Globus pallidus (tissue), 1 donor: Measurements from ENCODE around the gene ARHGAP26.
A peak's percentile ranks its signal among the peaks of the same experiment; 100 is the strongest.
"Not testable (repeated sequence)": the region's sequence is repeated elsewhere in the genome, so short reads cannot be mapped to it uniquely, and the experiment has no call there.

Experiments
- DNase-seq: peaks from one replicate; pipeline ENCODE4 v3.0.0-alpha.2; 2015; ENCODE audit warnings: low spot score

The ARHGAP26 gene

GRCh38 chr5:143092711-143093451 lies 322.7 kb downstream of the ARHGAP26 start:
- DNase-seq, result not testable (repeated sequence)

- no peak for DNase-seq
Observed at GRCh38 chr5:143093452-143094086, 323.4 kb downstream of the ARHGAP26 start.

GRCh38 chr5:143094087-143094521 lies 323.9 kb downstream of the ARHGAP26 start:
- no peak for DNase-seq

DNA sequence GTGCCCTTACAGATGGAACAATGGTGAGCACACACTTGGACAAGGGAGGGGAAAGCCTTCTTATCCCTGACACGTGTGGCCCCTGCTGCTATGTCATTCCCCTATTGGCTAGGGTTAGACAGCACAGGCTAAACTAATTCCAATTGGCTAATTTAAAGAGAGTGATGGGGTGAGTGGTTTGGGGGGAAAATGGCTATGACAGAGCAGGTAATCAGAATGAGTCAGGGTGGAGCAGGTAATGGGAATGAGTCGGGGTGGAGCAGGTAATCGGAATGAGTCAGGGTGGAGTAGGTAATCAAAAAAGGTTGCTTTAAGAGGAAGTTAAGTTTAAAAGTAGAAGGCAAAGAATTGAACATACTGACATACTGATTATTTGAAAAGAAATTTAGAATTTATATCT lies 324.4 kb downstream of the ARHGAP26 start:
- not testable (repeated sequence) for DNase-seq

GRCh38 chr5:143101121-143101520 lies 330.9 kb downstream of the ARHGAP26 start:
- DNase-seq, result no peak

GRCh38 chr5:143101725-143102386 lies 331.7 kb downstream of the ARHGAP26 start:
- no peak for DNase-seq

GRCh38 chr5:143102411-143102810 lies 332.2 kb downstream of the ARHGAP26 start:
- no peak for DNase-seq

- no peak for DNase-seq
Observed at GRCh38 chr5:143105216-143105905, 335.2 kb downstream of the ARHGAP26 start.

DNA sequence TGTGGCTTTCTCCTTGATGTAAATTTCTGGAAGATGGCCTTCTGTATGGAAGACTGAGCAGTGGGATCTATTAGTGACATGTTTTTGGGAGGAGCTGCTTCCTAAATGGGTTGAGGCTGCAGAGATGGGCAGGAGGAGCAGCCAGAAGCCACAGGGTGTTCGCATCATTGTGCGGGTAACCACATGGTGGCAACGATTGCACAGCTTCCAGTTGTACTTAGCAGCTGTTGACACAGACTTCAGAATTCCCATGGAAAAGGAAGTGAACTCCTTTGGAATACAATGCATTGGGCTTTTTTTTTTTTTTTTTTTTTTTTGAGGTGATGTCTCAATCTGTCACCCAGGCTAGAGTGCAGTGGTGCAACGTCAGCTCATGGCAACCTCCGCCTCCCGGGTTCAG lies 336.0 kb downstream of the ARHGAP26 start:
- peak; percentile 56 for DNase-seq

GRCh38 chr5:143108498-143109128 lies 338.4 kb downstream of the ARHGAP26 start:
- DNase-seq, result no peak

DNA sequence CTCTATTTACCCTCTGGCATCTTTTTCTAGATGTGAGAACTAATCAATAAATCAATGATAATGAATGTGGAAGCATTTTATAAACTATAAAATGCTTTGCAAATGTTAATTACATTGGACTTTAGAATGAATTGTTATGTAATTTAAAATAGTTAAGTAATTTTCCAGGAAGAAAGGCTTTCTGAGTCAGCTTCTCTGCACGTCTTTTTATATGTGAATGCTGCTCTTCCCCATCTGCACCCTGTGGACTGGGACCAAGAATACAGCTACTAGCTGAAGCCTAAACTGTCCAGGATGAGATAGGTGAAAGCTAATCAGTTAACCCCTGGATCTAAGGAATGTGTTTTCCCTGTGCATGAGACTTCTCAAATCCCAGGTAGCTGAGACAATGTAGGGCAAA lies 340.4 kb downstream of the ARHGAP26 start:
- no peak for DNase-seq

GRCh38 chr5:143111799-143112198 lies 341.6 kb downstream of the ARHGAP26 start:
- DNase-seq, result no peak

DNA sequence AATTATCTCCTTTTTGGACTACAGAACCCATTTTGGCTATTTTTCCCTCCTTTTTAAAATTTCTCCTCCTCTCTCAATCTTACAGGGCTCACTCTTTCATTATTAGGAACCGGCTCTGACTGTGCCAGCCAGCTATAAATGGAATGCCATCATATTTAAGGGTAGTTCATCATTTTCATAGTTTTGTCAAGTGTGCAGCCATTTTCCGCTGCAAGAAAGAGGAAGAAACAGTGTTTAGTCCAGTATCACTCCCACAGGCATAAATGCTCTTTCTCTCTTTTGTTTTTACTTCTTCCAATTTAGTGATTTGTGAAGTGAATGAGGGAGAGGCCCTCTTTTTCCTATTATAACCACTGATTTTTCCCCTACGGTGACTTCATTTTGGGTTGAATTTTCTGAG lies 343.3 kb downstream of the ARHGAP26 start:
- DNase-seq, result no peak

DNA sequence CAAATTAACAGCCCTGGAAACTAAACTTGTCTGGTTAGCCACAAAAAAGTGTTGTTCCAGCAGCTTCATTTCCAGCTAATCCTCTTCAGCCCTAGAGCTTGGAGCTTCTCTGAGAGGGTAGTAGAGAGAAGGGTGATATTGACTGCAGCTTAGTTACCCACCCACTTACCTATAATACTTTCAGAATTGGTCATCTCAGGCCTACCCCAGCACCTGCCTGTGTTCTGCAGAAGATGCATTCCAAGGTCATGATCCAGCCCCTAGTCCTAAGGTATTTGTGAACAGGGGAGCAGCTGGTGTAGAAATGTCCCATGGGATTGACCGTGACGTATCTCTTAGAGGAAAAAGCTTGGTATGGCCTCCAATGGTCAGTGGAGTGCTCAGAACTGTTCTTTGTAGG lies 344.3 kb downstream of the ARHGAP26 start:
- DNase-seq, result no peak

GRCh38 chr5:143115381-143115780 lies 345.2 kb downstream of the ARHGAP26 start:
- no peak for DNase-seq

DNA sequence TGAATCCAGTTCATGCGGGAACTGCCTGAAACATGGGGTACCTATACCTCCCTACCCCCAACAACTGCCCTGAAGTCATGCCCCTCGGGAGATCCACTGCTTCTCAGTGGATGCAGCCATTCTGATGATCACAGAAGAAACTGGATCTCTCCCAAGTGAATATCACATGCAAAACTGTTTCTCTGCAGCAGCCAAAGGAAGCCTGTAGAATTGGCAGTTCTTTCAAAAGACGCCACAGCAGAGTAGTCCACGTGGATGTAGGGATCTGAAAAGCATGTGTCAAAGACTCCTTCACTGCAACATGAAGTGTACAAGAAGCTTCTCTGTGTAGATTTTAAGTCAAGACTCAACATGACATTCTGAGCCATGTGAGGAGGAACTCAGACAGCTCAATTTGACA lies 346.6 kb downstream of the ARHGAP26 start:
- no peak for DNase-seq

DNA sequence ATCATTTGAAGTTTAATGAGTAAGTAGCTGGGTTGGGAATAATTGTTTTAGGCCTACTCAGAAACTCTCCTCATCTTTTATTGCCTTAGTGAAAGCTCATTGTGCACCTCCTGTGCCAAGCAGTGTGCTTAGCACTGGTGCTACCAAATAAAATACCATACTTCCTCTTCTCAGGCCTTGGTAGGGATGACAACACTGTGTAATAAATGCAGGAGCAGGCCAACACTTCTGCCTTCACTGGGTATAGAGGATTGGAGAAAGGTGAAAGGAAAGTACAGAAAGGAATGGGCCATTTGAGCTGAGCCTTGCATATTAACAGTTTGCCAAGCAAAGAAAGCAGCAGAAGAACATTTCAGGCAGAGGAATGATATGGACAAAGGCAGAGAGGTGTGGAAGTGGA lies 347.6 kb downstream of the ARHGAP26 start:
- no peak for DNase-seq

DNA sequence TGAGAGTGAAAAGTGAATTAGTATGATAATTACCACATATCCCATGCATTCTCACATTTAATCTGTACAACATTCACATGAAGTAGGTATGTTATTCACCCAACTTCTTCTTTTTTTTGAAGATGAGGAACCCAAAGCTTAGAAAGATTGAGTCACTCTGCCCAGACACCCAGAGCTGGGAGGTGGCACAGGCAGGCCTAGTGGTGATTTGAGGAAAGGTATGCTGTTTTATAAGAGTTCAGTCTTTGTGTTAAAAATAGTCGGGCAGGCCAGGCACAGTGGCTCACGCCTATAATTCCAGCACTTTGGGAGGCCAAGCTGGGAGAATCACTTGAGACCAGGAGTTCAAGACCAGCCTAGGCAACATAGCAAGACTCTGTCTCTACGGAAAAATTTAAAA lies 348.0 kb downstream of the ARHGAP26 start:
- DNase-seq, result no peak

DNA sequence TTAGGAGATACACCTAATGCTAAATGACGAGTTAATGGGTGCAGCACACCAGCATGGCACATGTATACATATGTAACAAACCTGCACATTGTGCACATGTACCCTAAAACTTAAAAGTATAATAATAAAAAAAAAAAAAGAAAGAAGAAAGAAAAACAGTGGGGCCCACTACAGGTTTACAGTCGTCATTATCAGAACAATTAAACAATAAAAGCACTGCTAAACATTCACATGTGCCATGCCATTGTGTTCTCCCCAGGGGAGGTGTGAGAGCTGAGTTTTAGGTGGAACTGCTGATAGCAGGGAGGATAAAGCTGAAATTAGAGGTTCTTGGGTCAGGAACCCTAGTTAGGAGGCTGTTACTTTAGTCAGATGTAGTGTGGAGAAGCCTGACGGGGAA lies 348.6 kb downstream of the ARHGAP26 start:
- DNase-seq, result not testable (repeated sequence)

- DNase-seq, result no peak
Observed at GRCh38 chr5:143119291-143119769, 349.2 kb downstream of the ARHGAP26 start.

GRCh38 chr5:143119881-143120341 lies 349.7 kb downstream of the ARHGAP26 start:
- no peak for DNase-seq
